Fibroblast of skin of back (primary cell): ENCODE data around the gene ATR. TPM values are rescaled to one million over a fixed set of nuclear protein-coding genes. Genes with fewer than 3 reads are reported as not detected.
"Not testable (repeated sequence)": the region's sequence is repeated elsewhere in the genome, so short reads cannot be mapped to it uniquely, and the experiment has no call there.

Experiments
- DNase-seq: peaks from one replicate; pipeline ENCODE4 v3.0.0-alpha.2; 2013
- polyA plus RNA-seq, 2 experiments: library from polyadenylated mRNA; unstranded; fragments of 120-200 nt; gene quantifications; one replicate each; pipeline ENCODE4 v1.2.1, GENCODE V29; 2013; ENCODE audit not compliant: insufficient read length in 2 of 2

ATR gene
- polyA plus RNA-seq (2013, experiment 1 of 2; ENCODE audit: insufficient read length), result 11.4 TPM
- polyA plus RNA-seq (2013, experiment 2 of 2; ENCODE audit: insufficient read length), result 8.4 TPM

DNA sequence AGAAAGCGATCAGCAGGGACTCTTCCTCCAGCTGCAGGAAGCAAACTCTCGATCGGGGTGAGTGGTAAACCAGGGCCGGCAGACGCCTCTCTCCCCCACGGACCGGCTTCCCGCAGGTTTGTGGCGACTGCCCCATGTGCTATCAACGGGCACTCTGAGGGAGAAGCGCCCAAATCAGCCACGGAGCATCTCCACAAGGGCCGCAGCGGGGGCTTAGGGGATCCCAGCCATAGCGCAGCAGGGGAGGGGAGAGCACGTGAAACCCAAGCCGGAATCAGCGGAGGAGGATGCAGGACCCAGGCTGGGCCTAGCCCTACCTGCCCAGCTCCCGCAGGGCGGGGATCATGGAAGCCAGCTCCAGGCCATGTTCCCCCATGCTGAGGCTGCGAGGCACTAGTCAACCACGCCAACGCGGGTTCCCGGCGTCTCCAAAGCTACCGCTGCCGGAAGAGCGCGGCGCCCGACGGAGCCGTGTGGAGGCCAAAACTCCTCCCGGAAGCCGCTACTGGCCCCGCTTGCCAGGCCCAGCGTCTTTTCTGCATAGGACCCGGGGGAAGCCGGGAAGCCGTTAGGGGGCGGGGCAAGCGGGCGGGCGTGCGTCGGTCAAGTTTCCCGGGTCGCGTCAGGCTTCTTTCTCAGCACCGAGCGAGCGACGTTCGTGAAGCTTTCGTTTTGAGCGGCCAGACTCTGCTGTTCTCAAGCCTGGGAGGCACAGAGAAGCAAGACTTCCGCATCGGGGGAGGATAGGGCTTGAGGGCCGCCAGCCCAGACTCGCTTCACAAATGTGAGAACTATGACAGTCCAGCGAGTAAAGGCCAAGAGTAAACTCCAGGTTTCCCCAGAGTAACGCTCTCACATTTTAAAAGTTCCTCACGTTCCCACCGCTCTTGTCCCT lies at the start of gene ATR:
ATR (minus strand) TSS at position 405 of the 895 bp plus-strand sequence; CDS start at position 376, 29 bp downstream.
- peak; percentile 97 for DNase-seq

DNA sequence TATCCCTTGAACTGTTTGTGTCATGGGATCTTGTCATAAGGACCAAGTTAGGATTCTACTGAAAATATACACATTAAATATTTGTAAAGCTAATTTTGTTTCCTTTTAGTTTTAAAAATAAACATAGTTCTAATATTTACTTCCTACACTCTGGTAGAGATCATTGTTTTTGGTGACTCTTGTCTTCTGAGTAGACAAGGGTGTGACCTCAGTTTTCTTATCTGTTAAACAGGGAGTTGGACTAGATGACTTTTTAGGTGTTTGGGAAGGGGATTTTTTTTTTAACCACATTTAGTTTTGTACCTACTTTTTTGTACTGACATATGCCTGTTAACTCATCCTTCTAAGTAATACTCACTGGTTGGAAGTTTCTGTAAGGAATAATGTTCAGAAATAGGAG lies 48.4 kb upstream of the ATR start:
- DNase-seq, result no peak

DNA sequence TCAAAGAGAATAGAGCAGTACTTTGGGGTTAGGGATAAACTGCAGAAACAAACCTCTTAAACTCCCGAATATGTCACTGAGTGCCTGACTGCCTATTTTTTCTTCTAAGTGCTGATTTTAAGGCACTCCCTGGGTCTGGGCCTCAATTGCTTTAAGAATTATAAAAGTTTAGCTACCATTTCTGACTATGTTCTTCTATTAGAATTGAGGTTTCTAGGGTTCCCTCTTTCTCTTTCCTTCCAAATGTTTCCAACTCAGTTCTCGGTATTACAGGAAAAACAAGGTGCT lies 46.6 kb upstream of the ATR start:
- no peak for DNase-seq

DNA sequence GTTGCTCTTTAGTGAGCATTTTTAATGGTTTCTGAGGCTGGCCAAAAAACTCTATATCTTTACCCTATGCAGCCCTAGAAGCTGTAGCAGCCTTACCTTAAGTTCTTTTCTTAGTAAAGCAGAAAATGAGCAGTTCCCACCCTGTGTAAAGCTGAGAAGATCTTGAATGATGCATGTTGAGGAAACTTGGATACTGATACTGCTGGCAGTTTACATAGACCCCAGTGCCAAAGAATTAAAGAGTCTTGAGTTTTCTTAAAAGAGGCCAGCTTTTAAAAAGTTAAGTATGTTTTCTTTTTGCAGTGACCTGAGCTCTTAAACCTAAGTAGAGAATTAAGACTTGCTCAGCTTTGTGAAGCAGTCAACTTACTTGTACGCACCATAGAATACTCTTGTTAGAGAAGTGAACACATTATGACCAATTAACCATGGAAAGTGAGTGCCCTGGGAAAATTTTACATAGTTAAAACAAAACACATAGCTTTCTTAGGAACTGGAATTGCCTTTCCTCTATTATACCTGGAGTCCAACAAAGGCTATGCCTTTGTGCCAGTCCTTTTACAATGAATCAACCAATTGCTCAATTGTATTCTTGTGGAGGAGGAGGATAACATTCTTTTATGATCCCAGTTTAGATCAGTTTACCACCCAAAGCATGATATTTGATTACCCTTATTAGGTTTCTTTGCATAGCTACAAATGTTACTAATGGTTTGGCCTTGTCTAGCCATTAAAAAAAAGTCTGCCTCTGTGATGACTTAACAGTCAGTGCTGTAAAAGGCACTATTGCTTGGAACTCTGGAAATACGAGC lies 46.0 kb upstream of the ATR start:
- no peak for DNase-seq

DNA sequence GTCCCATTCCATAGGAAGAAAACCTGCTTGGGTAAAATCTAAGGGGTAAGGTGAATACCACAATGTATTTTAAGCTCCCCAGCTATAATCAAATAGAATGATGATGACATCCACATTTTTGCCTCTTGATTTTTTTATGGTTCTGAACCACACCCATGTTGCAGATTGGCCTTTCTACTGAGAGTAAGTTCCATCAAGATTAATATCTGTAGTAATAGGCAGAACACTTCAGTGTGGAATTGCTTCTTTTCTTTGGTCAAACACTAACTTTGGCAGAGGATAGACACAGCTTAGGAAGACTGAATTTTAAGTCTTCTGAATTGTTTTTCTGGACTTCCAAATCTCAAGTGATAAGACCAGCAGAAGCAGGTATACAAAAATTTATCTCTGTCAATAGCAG lies 44.7 kb upstream of the ATR start:
- no peak for DNase-seq

DNA sequence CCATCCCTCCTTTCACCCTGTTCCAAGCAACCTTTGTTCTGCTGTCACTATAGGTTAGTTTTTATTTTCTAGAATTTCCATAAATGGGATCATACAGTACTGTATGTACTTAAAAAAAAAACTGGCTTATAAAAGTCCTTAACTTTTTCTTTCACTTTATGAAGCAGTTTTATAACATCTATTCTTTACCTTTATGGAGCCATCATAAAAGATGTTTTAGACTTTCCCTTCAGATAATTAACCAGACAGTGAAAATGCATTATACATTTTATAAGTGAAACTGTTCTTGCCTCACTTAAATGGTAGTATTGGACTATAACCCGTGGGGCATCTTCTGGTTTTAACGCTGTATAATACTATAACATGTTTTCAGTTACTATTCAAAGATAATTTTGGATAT lies 43.9 kb upstream of the ATR start:
- DNase-seq, result no peak

DNA sequence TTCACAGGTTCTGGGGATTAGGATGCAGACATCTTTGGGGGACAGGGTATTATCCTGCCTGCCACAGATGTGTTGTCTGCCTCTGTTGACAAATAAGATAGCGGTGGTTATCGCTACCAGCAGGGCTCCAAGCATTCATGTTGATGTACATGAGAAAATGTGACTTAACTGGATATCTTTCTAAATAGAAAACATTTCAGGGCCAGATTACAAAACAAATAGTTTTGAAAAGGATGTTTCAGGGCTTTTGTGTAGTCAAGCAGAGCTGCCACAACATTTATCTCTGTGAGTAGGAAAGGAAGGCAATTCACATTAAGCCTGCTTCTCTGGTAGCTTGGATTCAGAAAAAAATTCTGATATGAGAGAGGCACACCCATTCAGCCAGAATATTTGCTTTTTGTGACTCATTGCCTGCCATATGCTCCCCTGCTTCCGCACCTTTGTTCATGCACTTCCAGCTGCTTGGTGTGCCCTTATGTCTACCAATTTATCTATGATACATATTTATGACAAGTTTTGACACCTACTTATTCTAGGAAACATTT lies 40.5 kb upstream of the ATR start:
- DNase-seq, result peak; percentile 4

DNA sequence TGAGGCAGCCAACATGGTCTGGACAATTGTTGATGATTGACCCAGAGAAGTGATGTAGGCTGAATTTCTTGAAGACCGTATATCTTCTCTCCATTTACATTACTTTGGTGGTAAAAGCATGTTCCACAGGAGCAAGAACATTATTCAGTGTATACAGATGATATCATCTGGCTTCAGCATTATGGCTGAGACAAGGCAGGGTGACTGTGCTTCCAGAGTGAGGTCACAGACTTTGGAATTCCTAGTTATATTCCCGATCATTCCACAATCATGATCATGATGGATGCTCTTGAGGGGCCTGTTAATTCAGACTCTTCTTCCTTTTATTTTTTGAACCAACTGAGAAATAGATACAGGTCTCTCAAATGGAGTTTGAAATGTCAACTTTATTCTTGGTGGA lies 36.6 kb upstream of the ATR start:
- DNase-seq, result peak; percentile 15

DNA sequence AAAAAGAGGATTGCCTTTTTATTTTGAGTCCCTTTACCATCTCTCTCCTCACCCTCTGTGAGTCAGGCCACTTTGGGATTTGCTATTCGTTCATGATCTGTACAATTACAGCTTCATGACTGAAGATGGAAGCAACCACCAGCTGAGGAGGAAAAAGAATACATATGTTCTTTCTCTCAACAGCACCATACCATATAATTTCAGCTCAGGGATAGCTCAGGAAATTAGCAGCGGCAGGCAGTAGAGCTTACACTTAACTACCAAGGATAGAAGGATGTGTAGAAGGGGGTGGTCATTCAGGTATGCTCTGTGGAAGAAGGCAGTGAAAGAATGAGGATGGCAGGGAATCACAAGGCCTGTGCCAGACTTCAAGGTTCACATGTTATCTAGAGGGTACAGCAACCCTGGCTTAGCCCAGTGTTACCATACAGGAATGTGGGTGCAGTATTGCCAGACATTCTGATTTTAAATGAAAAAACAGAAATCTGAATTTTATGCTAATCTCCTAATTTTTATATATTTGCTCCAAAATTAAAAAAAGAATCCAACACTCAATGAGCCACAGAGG lies 35.6 kb upstream of the ATR start:
- no peak for DNase-seq

DNA sequence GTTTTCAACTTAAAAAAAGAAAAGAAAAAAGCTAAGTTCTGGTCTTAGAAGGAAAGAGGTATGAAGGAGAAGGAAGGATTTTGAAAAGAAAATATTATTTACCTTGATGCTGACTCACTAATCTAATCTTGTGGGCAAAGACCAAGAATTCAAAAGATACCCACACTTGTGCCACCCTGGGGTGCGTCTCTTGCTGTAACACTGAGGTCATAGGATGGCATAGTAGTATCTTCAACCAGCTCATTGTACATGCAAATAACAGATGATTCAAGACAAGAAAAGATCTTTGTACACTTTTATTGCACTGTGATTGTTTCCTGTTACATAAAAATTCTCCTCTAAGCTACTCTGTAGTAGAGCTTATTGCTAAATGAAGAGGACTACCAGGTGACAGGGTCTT lies 35.0 kb upstream of the ATR start:
- DNase-seq, result no peak

DNA sequence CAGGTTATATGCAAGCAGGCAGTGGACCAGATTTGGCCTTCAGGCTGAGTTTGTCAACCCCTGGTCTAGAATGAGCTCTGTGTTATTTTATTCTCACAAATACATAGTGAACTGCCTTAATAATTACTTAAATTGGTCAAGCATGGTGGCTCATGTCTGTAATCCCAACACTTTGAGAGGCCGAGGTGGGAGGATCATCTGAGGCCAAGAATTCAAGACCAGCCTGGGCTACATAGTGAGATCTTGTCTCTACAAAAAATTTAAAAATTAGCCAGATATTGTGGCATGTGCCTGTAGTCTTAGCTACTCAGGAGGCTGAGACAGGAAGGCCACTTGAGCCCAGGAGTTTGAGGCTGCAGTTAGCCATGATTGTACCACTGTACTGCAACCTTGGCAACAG lies 32.7 kb upstream of the ATR start:
- no peak for DNase-seq

DNA sequence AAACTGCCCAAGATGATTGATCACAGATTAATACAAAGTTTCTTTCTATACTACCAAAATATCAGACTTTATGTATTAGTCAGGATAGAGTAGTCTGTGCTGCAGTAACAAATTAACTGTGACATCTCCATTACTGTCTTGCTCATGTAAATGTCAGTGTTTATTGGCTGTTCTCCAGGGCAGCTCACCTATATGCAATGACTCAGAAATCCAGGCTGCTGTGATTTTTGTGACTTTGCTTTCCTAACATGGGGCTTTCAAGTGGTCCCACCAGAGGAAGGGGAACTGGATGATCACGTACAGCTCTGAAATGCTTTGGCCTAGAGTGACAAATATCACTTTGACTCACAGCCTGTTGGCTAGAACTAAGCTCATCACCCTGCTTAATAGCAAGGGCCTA lies 30.6 kb upstream of the ATR start:
- DNase-seq, result no peak

DNA sequence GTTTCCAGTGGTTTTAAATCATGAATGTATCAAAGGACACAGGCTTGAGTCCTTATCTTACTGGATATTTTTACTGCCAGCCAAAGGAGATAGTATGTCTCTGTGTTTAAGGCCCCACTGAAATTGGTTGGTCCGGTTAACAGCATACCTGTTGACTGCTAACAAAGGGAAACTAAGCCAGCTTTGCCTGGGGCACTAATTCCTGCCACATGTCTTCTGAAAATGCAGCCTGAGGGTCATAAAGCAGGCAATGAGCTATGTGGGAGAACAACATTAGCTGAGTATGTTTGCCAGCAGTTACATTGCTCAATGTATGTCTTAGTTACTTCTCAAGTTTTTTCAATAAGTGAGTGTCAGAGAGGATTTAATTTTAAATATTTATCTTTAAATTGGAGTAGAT lies 30.1 kb upstream of the ATR start:
- no peak for DNase-seq

DNA sequence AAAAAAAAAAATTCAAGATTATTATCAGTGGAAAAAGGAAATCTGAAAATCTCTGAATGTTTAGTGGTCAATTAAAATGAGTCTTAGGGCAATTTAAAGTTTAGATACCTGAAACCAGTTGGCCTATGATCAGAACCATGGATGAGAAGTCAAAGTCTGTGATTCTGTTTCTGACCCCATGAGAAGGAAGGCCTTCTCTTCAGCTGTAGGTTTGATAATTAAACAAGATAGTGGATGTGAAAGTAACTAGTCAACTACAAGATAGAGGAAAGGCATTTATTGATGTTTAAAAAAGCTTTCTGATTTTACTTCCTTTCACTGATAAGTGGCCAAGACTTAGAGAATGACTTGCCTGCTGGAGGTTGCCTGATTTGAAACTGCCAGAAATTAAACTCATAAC lies 26.4 kb upstream of the ATR start:
- no peak for DNase-seq

DNA sequence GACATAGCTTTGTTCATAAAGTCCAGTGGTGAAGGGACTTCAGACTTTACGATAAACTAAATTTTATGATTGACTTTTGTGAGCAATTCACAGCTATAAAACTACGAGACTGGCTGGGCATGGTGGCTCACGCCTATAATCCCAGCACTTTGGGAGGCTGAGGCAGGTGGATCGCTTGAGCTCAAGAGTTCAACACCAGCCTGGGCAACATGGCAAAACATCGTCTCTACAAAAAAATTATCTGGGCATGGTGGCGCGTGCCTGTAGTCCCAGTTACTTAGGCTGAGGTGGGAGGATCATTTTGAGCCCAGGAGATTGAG lies 24.8 kb upstream of the ATR start:
- not testable (repeated sequence) for DNase-seq

DNA sequence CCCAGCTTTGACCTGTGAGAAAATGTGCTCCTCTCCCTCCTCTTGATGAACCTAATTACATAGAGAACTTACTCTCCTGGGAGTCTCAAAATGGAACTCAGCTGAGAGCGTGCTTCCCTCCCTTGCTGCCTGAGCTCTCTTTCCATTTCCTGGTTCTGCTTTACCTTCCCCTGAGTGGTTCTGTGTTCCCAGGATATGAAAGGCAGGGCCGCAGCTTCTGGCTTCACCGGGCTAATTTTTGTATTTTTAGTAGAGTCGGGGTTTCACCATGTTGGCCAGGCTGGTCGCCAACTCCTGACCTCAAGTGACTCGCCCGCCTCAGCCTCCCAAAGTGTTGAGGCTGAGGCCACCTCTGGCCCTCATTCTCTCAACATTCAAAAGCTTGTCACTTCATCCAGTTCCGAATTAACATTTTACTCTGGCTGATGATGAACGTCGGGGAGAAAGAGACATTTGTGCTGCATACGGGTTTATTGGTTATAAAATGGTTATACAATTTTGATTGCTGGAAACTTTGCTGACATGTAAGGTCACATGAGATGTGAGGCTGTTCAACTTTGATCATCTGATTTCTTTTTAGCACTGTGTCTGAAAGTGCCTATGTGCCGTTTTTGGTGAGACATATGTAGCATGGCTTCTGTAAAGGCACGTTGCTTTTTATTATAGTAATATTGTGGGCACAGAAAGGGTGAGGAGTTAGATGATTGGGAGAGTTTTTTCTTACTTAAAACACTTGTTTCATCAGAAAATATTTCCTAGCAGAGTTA lies 24.3 kb upstream of the ATR start:
- DNase-seq, result no peak

DNA sequence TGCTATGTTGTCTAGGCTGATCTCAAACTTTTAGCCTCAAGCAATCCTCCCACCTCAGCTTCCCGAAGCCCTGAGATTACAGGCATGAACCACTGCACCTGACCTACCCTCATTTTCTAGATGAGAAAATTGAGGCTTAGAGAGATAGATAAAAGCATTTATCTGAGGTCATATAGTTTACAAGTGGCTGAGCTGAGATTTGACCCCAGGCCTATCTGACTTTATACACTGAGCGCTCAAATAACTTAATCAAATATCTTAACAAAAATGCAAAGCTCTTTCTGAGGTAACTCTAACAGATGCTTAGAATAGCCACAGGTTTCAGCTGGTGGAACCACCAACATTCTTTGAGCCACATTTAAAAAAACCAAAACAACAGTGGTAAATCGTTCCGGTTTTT lies 23.2 kb upstream of the ATR start:
- no peak for DNase-seq

DNA sequence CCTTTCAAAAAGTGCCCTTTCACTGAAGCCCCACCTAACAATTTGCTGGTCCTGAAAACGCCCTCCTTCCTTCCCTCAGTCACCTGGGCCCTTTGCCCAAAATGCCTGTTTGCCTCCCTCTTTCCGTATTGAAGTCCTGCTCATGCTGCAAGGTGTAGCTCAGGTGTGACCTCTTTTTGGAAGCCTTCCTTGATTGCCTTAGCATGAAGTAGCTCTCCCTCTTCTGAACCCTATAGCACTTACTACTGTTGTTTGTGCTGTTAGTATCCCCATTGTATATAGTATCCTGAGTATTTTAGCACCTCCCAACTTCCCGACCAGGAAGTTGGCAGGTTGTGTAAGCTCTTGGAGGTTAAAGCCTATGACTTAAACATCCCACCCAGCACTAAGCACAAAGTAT lies 19.4 kb upstream of the ATR start:
- no peak for DNase-seq

DNA sequence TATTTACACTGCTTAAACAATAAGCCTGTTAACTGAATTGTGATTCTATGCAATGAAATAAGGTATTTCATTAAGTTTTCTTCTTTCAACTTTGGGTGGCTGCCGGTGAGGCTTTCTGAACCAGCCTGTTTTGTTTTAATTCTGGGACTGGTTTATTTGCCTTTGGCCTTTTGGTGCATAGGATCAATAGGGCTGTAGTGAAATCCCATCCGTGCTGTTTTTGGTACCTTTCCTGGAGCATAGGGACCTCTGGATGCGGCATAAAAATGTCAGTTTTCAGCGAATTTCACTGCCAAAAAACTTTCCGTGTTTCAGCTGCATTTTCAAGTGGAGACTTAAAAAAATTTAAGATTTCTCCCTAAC lies 18.2 kb upstream of the ATR start:
- no peak for DNase-seq

DNA sequence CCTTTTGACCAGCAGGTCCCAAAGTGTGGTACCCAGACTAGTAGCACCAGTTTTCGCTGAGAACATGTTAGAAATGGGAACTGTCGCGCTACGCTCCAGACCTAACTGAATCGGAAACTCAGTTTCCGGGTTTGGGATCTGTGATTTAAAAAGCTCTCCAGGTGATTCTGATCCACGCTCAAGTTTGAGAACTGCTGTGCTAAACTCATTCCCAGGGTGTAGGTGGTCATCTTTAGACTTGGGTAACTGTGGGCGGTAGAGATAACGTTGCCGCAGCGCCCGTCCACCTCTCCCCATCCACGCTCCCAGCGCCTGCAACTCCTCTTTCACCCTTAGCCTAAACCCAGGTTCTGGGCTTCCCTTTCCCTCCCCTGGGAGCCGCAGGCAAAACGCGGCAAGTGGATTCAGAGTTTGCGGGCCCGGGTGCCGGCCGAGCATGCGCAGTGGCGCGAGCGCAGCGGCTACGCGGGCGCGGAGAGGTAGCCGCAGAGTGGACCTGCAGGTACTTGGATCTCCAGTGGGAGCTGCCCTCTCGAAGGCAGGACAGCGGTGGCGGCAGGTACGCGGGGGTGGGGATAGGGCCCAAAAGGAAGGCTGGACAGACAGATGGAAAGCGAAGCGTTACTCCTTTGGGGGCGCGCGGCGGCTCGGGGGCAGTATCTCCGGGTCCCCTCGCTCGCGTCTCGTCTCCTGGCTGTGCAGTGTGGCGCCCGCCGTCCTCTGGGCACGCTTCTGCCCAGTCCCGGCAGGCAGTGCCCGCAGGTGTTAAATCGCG lies 17.6 kb upstream of the ATR start, which contains the start of gene PLS1:
PLS1 (plus strand) TSS at position 443 of the 775 bp plus-strand sequence. CDS start 67,845 bp downstream, outside the sequence.
- DNase-seq, result peak; percentile 77

DNA sequence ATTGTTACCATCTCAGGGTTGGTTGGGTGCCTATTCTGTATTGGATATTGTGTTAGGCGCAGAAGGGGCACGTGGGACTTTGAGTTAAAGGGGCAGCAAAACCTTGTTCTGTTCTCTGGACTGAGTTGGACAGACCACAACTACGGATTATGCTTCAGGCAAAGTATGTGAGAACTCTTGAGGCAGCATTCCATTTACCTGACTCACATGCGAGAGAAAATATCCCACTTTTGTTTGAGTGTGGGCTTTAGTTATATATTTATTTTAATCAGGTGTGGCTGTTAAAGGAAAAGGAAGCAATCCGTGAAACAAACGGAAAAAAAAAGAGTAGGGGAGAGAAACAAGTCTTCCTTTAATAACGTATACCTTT lies 17.0 kb upstream of the ATR start:
- DNase-seq, result peak; percentile 92

DNA sequence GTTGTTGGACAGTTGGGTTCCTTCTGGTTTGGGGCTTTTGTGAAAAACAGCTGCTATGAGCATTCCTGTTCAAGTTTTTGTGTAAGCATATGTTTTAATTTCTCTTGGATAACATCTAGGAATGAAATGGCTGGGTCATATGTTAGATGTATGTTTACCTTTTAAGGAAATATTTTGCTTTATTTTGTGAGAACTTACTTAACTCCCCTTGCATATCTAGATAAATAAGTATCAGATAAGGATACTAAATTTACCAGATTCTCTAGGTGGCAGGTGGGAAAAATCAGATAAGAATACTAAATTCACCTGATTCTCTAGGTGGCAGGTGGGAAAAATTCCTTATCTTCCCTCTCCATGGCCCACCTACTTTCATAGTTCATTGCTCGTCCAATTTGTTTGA lies 16.6 kb upstream of the ATR start:
- DNase-seq, result no peak
